NCI-H82 treated with DMSO at 0.1 percent for 48 hours (cell line): ENCODE data around the gene PPA2.
"Not testable (repeated sequence)": the region's sequence is repeated elsewhere in the genome, so short reads cannot be mapped to it uniquely, and the experiment has no call there.

Experiments used
- DNase-seq: peaks from one replicate; lab custom pipeline; 2025; ENCODE audit not compliant: unreplicated experiment; lab: John Stamatoyannopoulos, UW

PPA2 gene

GRCh38 chr4:105473324-105474098, at the start of gene PPA2:
Gene PPA2 (minus strand): TSS chr4:105474062. CDS start chr4:105474050, 12 bp downstream.
- DNase-seq: peak; percentile 31

DNA sequence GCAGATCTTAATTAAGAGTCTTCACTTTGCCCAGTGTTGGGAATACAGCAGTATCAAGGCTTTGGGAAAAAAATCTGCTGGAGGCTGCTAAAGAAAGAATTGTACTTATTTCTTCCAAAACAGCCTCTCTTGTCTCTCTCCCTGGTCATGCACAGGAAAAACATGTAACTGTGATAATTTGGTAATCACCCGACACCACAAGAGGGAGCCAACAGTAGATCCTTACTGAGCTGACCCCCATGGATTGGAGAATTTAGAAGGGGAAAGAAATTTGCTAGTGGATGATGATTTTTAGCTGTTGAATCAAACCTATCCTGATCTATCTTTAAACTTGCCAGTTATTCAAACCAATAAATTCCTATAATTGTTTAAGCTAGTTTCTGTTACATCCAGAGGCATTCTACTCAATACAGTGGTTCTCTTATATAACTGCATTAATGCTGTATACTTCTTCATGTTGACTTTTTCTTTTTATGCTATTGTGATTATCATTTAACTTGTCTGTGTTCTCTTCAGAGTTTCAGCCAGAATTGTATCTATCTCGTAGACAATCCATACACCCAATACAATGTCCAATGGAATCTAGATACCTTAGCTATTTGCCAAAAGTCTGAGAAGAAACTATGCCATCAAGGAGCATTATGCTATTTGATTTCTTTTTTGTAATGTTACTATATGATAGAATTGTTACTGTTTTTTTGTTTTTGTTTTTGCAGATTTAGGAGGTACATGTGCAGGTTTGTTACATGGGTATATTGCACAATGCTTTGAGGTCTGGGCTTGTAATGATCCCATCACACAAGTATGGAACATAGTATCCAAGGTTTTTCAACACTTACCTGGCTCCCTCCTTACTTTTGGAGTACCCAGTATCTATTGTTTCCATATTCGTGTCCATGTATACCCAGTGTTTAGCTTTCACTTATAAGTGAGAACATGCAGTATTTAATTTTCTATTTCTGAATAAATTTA, 47.2 kb upstream of the PPA2 start:
- peak; percentile 18 for DNase-seq

DNA sequence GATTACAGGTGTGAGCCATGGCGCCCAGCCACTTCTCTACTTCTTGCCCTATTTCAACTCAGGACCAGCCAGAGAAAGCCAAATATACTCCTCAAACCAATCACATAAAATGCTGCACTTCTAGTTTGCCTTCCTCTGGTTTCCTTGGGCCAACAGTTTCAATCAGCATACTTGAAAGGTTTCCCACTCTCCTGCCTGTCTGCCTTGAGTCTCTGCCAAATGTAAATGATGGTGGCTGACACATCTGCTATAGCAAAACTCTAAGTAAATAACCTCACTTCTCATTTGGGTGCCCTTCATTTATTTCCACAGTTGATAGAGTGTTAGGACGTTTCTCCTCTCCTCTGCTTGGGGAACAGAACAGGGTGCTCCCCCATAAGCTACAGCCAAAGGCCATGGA, 36.4 kb upstream of the PPA2 start:
- no peak for DNase-seq

GRCh38 chr4:105509714-105510113, 35.9 kb upstream of the PPA2 start:
- no peak for DNase-seq

DNA sequence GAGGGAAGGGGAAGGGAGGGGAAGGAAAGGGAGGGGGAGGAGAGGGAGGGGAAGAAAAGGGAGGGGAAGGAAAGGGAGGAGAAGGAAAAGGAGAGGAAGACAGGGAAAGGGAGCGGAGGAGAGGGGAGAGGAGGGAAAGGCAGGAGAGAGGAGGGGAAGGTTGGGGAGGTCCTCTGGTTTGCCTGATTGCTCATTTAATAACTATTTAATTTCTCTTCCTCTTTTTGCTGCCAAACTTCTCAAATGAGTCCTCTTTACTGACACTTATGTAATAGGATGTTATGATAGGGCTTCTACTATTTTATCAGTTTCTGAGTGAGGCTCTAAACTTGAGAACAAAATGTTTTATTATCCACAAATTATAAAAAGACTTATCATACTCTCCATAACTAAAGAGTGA, 35.4 kb upstream of the PPA2 start:
- DNase-seq: no peak

- DNase-seq: no peak
Observed at GRCh38 chr4:105504744-105505143, 30.9 kb upstream of the PPA2 start.

- no peak for DNase-seq
Observed at GRCh38 chr4:105503484-105503883, 29.6 kb upstream of the PPA2 start.

- no peak for DNase-seq
Observed at GRCh38 chr4:105496899-105497298, 23.0 kb upstream of the PPA2 start.

- DNase-seq: no peak
Observed at GRCh38 chr4:105495667-105496066, 21.8 kb upstream of the PPA2 start.

DNA sequence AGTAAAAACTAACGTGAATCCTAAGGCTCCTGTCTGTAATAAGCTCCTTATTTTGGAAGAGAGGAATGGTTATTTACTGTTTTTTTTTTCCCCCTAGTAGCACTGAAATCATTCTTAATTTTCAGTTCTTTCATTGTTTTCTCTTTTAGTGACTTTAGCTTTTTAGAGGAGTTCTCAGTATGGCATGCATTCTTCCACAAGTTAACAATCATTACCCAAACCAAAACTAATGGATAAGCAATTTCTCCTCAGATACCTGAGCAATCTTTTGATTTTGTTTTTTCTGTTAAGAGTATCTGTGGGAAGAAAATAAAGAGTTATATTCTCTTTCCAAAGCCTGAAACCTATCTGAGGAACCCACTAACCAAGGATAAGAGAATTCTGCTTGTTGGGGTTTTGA, 16.7 kb upstream of the PPA2 start:
- DNase-seq: no peak

GRCh38 chr4:105483840-105484239, 10.0 kb upstream of the PPA2 start:
- DNase-seq: no peak

- DNase-seq: peak; percentile 24
Observed at GRCh38 chr4:105474099-105474518, 247 bp upstream of the PPA2 start.

- no peak for DNase-seq
Observed at GRCh38 chr4:105472871-105473323, 965 bp downstream of the PPA2 start.

- DNase-seq: peak; percentile 30
Observed at GRCh38 chr4:105471566-105472176, 2.2 kb downstream of the PPA2 start.

DNA sequence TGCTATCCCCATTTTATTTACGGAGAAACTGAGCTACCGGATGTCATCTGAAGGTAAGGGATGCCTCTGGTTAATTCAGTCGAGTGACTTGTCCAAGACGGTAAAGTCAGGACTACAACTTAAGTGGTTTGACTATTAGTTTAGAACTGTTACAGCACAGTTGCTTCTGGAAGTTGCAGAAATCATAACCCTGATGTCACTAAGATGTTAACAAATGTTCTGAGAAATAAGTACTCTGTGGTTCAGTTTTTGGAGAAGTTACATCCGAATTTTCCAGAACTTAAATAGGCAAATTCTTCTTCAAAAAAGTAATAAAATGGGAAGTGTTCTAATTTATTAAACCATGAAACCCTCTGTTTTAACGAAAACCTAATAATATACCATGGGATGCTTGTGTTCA, 3.1 kb downstream of the PPA2 start:
- no peak for DNase-seq

GRCh38 chr4:105469736-105470135, 4.1 kb downstream of the PPA2 start:
- no peak for DNase-seq

- DNase-seq: no peak
Observed at GRCh38 chr4:105466580-105466979, 7.3 kb downstream of the PPA2 start.

GRCh38 chr4:105464563-105464962, 9.3 kb downstream of the PPA2 start:
- DNase-seq: not testable (repeated sequence)

DNA sequence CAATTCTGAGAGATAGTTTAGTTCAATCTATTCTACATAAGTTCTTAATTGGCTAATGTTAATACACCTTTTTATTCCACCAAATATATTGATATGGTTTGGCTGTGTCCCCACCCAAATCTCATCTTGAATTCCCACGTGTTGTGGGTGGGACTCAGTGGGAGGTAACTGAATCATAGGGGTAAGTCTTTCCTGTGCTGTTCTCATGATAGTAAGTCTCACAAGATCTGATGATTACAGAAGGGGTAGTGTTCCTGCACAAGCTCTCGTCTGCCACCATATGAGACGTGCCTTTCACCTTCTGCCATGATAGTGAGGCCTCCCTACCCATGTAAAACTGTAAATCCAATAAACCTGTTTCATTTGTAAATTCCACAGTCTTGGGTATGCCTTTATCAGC, 11.3 kb downstream of the PPA2 start:
- no peak for DNase-seq

DNA sequence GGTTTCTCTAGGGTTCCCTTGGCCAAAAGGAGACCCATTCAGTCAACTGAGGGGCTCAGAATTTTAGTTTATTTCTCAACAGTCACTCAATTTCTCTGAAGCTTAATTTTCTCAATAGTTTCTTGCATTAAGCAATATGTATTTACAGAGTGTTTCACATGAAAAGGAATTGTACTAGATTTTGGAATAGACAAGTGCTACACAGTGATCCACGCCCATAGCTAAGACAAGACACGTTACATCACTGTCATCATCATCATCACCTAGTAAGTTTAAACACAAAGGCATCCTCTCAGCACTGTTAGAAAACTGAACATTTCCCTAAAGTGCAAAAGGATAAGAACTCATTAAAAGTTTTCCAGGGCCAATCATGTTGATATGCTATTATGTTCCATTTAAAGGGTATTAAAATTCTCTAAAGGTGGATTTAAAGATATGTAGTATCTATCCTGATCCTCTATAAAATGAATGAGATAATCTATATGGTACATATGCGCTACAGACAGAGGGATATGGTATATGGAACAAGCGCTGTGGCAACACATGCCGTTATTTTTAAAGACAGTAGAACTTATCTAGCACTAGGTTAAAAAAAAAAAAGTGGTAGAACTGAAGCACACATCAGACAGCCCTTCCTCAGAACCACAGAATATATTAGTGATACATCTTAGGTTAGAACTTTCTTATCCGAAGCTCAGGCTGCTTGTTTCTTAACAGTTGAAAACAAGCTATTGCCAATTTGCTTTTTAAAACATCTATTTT, 12.1 kb downstream of the PPA2 start:
- DNase-seq: no peak

DNA sequence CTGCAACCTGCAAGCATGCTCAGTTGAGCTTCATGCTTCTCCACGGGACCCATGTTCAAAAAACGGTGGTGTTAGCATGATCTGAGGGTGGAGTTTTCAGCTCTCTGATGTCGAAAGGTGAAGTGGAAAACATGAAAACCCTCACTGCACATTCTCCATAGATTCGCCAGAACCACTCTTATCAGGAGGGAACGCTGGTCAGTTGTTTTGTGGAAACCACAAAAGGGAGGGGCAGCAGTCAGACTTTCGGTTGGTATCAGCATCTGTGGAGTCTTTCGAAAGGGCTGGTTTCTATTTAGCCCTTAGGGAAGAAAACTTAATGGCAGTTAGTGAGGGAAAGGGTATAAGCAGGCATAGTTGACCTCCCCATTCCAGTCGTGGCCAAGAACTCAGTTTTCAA, 12.6 kb downstream of the PPA2 start:
- no peak for DNase-seq
